Measurements from ENCODE around the gene LMF1. TPM values are rescaled to one million over a fixed set of nuclear protein-coding genes. Genes with fewer than 3 reads are reported as not detected.

LMF1 gene
- total and polyA plus RNA-seq, 2 donors from 2014 or later = 15.4 to 28.6 TPM

DNA sequence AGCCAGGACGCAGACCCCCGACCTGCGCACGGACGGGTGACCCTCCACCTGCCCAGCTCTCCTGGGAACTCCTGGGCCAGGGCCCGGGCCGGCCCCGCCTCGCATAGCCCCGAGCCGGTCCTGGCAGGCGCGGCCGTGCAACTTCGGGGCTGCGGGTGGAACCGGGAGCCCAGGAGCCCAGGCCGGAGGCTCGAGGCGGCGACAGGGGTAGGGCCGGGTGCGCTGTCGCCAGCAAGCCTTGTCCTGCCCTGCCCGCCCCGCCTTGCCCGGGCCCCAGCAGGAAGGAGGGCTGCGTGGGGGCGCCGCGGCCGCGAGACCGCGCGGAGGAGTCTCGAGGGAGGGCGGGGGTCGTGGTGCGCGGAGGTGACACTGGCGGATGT lies 408 bp downstream of the LMF1 start:
- intact Hi-C loops (cut with DNase I) = no loop called here
- DNase-seq (no peak), FAIRE-seq (no peak)
- no peaks in the 10 kb centered on the region for H3K27me3 ChIP-seq (ENCODE audit: control insufficient read depth, insufficient read depth, low read length)
- H3K4me3 ChIP-seq (ENCODE audit: low read length in 3 of 3) = peak overlapping the region; percentile 42 to 74 (median 62)
- peaks cover 0 to 11% (median 8%) of the 10 kb centered on the region in 3 donors for H3K4me1 ChIP-seq (ENCODE audit: control insufficient read depth in 2 of 3, insufficient read depth in 2 of 3, low read depth in 1 of 3, low read length in 3 of 3)
- TF ChIP-seq, protein P1, sequence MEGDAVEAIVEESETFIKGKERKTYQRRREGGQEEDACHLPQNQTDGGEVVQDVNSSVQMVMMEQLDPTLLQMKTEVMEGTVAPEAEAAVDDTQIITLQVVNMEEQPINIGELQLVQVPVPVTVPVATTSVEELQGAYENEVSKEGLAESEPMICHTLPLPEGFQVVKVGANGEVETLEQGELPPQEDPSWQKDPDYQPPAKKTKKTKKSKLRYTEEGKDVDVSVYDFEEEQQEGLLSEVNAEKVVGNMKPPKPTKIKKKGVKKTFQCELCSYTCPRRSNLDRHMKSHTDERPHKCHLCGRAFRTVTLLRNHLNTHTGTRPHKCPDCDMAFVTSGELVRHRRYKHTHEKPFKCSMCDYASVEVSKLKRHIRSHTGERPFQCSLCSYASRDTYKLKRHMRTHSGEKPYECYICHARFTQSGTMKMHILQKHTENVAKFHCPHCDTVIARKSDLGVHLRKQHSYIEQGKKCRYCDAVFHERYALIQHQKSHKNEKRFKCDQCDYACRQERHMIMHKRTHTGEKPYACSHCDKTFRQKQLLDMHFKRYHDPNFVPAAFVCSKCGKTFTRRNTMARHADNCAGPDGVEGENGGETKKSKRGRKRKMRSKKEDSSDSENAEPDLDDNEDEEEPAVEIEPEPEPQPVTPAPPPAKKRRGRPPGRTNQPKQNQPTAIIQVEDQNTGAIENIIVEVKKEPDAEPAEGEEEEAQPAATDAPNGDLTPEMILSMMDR (IDR thresholded peaks at IDR 0.05; ENCODE audit: borderline replicate concordance, extremely low read depth, insufficient read depth) = no peak
- peak overlapping the region in 2 of 3 donors; percentile 22 to 58 for H3K9ac ChIP-seq (ENCODE audit: low read length in 3 of 3)
- H3K9me3 ChIP-seq (ENCODE audit: control insufficient read depth in 2 of 3, insufficient read depth in 1 of 3, low read length in 3 of 3) = no peaks in the 10 kb centered on the region
- no peaks in the 10 kb centered on the region for H3K36me3 ChIP-seq (ENCODE audit: control insufficient read depth in 2 of 3, insufficient read depth in 3 of 3, low read length in 3 of 3)
- no peak overlapping the region for H3K27ac ChIP-seq (ENCODE audit: low read depth in 2 of 2, low read length in 2 of 2)

DNA sequence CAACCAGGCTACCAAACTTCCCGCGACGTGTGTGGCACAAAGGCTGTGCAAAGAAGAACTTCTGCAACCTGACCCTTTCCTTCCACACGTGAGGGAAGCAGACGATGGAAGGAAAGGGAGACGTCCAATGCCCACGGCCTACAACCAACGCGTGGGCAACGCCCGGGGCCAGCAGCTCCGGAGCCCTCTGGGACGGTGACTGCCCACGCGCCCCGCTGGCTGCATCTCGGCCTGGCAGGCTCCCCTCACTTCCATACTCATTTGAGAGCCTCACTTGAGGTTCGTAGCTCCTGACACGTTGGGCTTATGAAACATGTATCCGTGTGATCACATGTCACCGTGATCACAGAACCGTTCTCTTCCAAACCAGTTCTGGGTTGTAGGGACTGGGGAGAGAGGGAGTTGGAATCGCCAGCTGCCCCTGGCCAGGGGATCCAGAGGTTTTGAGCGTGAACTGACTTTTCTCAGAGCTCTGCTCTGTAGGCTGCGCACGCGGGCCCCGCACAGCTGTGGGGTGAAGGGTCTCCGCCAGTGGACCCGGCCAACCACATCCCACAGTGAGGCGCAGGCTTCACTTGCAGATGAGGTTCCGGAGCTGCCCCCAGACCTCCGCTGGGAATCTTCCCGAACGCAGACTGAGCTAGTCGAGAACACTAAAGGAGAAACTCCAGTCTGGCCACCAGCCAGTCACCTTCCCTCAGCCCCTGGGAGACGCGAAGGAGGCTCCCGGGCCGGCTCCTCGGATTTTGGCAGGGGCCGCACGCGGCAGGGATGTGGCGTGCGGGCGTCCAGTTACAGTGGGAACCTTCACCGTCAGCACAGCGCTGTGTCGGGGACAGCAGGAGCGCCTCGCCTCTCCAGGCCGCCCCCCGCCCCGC lies 1.0 kb downstream of the LMF1 start:
- H3K4me3 ChIP-seq (ENCODE audit: low read length in 3 of 3) = peak overlapping the region in 2 of 3 donors; percentile 62 to 74
- no peaks in the 10 kb centered on the region for H3K36me3 ChIP-seq (ENCODE audit: control insufficient read depth in 2 of 3, insufficient read depth in 3 of 3, low read length in 3 of 3)
- intact Hi-C loops (cut with DNase I) = no loop called here
- no peaks in the 10 kb centered on the region for H3K9me3 ChIP-seq (ENCODE audit: control insufficient read depth in 2 of 3, insufficient read depth in 1 of 3, low read length in 3 of 3)
- no peak overlapping the region for H3K27ac ChIP-seq (ENCODE audit: low read depth in 2 of 2, low read length in 2 of 2)
- FAIRE-seq = no peak
- DNase-seq = peak in 3 of 5 donors; percentile 62 to 81 (median 79)
- H3K9ac ChIP-seq (ENCODE audit: low read length in 3 of 3) = peak overlapping the region in 1 of 3 donors; percentile 58
- TF ChIP-seq, protein P1 (IDR thresholded peaks at IDR 0.05; ENCODE audit: borderline replicate concordance, extremely low read depth, insufficient read depth) = no peak
- H3K4me1 ChIP-seq (ENCODE audit: control insufficient read depth in 2 of 3, insufficient read depth in 2 of 3, low read depth in 1 of 3, low read length in 3 of 3) = peaks cover 0 to 11% (median 8%) of the 10 kb centered on the region in 3 donors
- H3K27me3 ChIP-seq (ENCODE audit: control insufficient read depth, insufficient read depth, low read length) = no peaks in the 10 kb centered on the region

DNA sequence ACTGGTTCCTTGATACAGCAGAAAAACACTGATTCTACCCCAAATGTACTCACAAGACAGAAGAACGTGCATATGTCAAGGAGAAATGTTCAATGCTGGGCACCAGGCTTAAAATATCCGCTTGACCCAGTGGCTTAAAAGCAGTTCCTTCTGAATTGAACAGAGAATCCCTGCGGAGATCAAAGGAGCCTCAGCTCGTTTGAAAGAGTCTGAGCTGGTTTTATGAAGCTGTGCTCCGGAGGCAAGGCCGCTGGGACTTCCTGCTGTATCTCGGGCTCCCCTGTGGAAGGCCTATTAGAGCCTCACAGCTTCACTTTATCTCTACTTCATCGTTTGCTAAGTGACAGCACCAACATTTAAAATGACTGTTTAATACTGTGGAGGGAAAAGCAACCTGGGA lies 2.2 kb downstream of the LMF1 start:
- intact Hi-C loops (cut with DNase I) = no loop called here
- FAIRE-seq = no peak

More for the DNA sequence above, 2.2 kb downstream of the LMF1 start:
- no peak overlapping the region for H3K27ac ChIP-seq (ENCODE audit: low read depth in 2 of 2, low read length in 2 of 2)
- no peaks in the 10 kb centered on the region for H3K27me3 ChIP-seq (ENCODE audit: control insufficient read depth, insufficient read depth, low read length)
- H3K9me3 ChIP-seq (ENCODE audit: control insufficient read depth in 2 of 3, insufficient read depth in 1 of 3, low read length in 3 of 3) = no peaks in the 10 kb centered on the region
- TF ChIP-seq, protein P1 (IDR thresholded peaks at IDR 0.05; ENCODE audit: borderline replicate concordance, extremely low read depth, insufficient read depth) = no peak
- peaks cover 0 to 11% (median 8%) of the 10 kb centered on the region in 3 donors for H3K4me1 ChIP-seq (ENCODE audit: control insufficient read depth in 2 of 3, insufficient read depth in 2 of 3, low read depth in 1 of 3, low read length in 3 of 3)
- no peak overlapping the region for H3K9ac ChIP-seq (ENCODE audit: low read length in 3 of 3)
- DNase-seq = no peak
- no peak overlapping the region for H3K4me3 ChIP-seq (ENCODE audit: low read length in 3 of 3)
- no peaks in the 10 kb centered on the region for H3K36me3 ChIP-seq (ENCODE audit: control insufficient read depth in 2 of 3, insufficient read depth in 3 of 3, low read length in 3 of 3)

Measured in kidney (tissue), 14 donors.